SU-DHL-6 (cell line): ENCODE data around the gene F3.

Source experiments
- H2AFZ ChIP-seq: fragments of 200-600 bp; sonication (generic); 2 replicates; pipeline ENCODE4 v1.6.1; 2014; ENCODE audit warnings: low read depth, mild to moderate bottlenecking, moderate library complexity, mixed read lengths, antibody characterized with exemption, low read length; ENCODE audit not compliant: severe bottlenecking
- H3F3A ChIP-seq: fragments of 200-600 bp; shearing (Covaris generic); 2 replicates; pipeline ENCODE4 v1.6.0; 2016; ENCODE audit warnings: antibody characterized with exemption, mild to moderate bottlenecking; ENCODE audit not compliant: insufficient read depth
- H3K27ac ChIP-seq: fragments of 200-600 bp; sonication (generic); 2 replicates; pipeline ENCODE4 v1.5.1; 2016; ENCODE audit warnings: low read depth, mild to moderate bottlenecking, low read length, moderate library complexity, mixed read lengths
- H3K27me3 ChIP-seq: fragments of 200-600 bp; sonication (generic), shearing (Covaris generic); 2 replicates; pipeline ENCODE4 v1.6.0; 2014; ENCODE audit warnings: mild to moderate bottlenecking, low read length
- H3K36me3 ChIP-seq: fragments of 200-600 bp; sonication (generic); 2 replicates; pipeline ENCODE4 v1.6.1; 2014; ENCODE audit warnings: mild to moderate bottlenecking, low read length, mixed read lengths
- H3K4me2 ChIP-seq: fragments of 300-600, 200-600 bp; shearing (Covaris generic), sonication (generic); 2 replicates; pipeline ENCODE4 v1.6.0; 2014; ENCODE audit warnings: low read length, low read depth, mild to moderate bottlenecking; ENCODE audit not compliant: poor library complexity, severe bottlenecking
- H3K4me3 ChIP-seq: fragments of 200-600 bp; sonication (generic); 2 replicates; pipeline ENCODE4 v1.5.1; 2014; ENCODE audit warnings: antibody characterized with exemption, low read length, mild to moderate bottlenecking, mixed read lengths; ENCODE audit not compliant: insufficient read depth, poor library complexity, severe bottlenecking
- H3K79me2 ChIP-seq: fragments of 200-600 bp; sonication (generic); 2 replicates; pipeline ENCODE4 v1.6.1; 2014; ENCODE audit warnings: mild to moderate bottlenecking, low read length, moderate library complexity; ENCODE audit not compliant: insufficient read depth
- H3K9ac ChIP-seq: fragments of 200-600 bp; sonication (generic); 2 replicates; pipeline ENCODE4 v1.7.0; 2014; ENCODE audit warnings: mild to moderate bottlenecking, low read length
- H3K9me2 ChIP-seq: fragments of 200-600 bp; sonication (generic); replicated peaks from 2 replicates; pipeline ENCODE4 v1.6.1; 2014; ENCODE audit warnings: low read length; ENCODE audit not compliant: insufficient read depth
- H3K9me3 ChIP-seq: fragments of 200-600 bp; sonication (generic); 2 replicates; pipeline ENCODE4 v1.6.1; 2014; ENCODE audit warnings: low read length, mixed read lengths; ENCODE audit not compliant: insufficient read depth
- H4K20me1 ChIP-seq: fragments of 200-600 bp; sonication (generic); 2 replicates; pipeline ENCODE4 v1.6.1; 2014; ENCODE audit warnings: low read depth, mild to moderate bottlenecking, antibody characterized with exemption, low read length, moderate library complexity, mixed read lengths
- CTCF ChIP-seq: fragments of 200-600 bp; sonication (generic); IDR thresholded peaks from one replicate; pipeline ENCODE4 v1.5.1; 2017; ENCODE audit warnings: antibody characterized with exemption, mild to moderate bottlenecking, low read length, moderate library complexity; ENCODE audit not compliant: insufficient read depth, poor library complexity, severe bottlenecking
- EZH2phosphoT487 ChIP-seq: fragments of 200-600 bp; sonication (generic), shearing (Covaris generic); conservative IDR thresholded peaks from 2 replicates; pipeline ENCODE4 v1.6.1; 2018; ENCODE audit warnings: mild to moderate bottlenecking, antibody characterized with exemption, low read length, moderate library complexity, mixed read lengths

F3 gene

GRCh38 chr1:94543893-94544635 is 2.5 kb upstream of the F3 start:
- H3K4me3 ChIP-seq, result no peak overlapping the region
- TF ChIP-seq CTCF, result no peak
- TF ChIP-seq EZH2phosphoT487, result no peak
- H3F3A ChIP-seq, result no peaks in the 10 kb centered on the region
- no peaks in the 10 kb centered on the region for H4K20me1 ChIP-seq
- no peaks in the 10 kb centered on the region for H3K79me2 ChIP-seq
- no peaks in the 10 kb centered on the region for H3K27me3 ChIP-seq
- H2AFZ ChIP-seq, result no peak overlapping the region
- no peaks in the 10 kb centered on the region for H3K36me3 ChIP-seq
- H3K9me3 ChIP-seq, result no peaks in the 10 kb centered on the region
- H3K9ac ChIP-seq, result no peak overlapping the region
- H3K27ac ChIP-seq, result no peak overlapping the region
- H3K4me2 ChIP-seq, result no peak overlapping the region
- no peaks in the 10 kb centered on the region for H3K9me2 ChIP-seq

GRCh38 chr1:94543001-94543400 is 1.4 kb upstream of the F3 start:
- Histone ChIP-seq H3K79me2 (no peaks in the 10 kb centered on the region), H3K9me2 (no peaks in the 10 kb centered on the region), H3K9ac (no peak overlapping the region), H3F3A (no peaks in the 10 kb centered on the region), H3K4me2 (no peak overlapping the region), H3K27me3 (no peaks in the 10 kb centered on the region), H2AFZ (no peak overlapping the region), H3K36me3 (no peaks in the 10 kb centered on the region), H4K20me1 (no peaks in the 10 kb centered on the region), H3K9me3 (no peaks in the 10 kb centered on the region), H3K27ac (no peak overlapping the region), H3K4me3 (no peak overlapping the region)
- TF ChIP-seq CTCF (no peak), EZH2phosphoT487 (no peak)

GRCh38 chr1:94542088-94542870 is 720 bp upstream of the F3 start:
- no peaks in the 10 kb centered on the region for H3F3A ChIP-seq
- no peaks in the 10 kb centered on the region for H3K9me2 ChIP-seq
- no peak for TF ChIP-seq EZH2phosphoT487
- no peak overlapping the region for H3K9ac ChIP-seq
- H3K27ac ChIP-seq, result no peak overlapping the region
- no peak overlapping the region for H3K4me2 ChIP-seq
- no peaks in the 10 kb centered on the region for H3K9me3 ChIP-seq
- H3K27me3 ChIP-seq, result no peaks in the 10 kb centered on the region
- H2AFZ ChIP-seq, result no peak overlapping the region
- no peaks in the 10 kb centered on the region for H4K20me1 ChIP-seq
- no peaks in the 10 kb centered on the region for H3K79me2 ChIP-seq
- H3K4me3 ChIP-seq, result no peak overlapping the region
- no peaks in the 10 kb centered on the region for H3K36me3 ChIP-seq
